Activated naive CD8-positive, alpha-beta T cell treated with anti-CD3 and anti-CD28 coated beads, Interleukin-2, amount 10 ng/mL, durations not matched to agents 7 days and 5 days (primary cell): ENCODE results near the gene SARNP. TPM values are rescaled to one million over a fixed set of nuclear protein-coding genes. Genes with fewer than 3 reads are reported as not detected.
A peak's percentile ranks its signal among the peaks of the same experiment; 100 is the strongest.

ENCODE experiments used
- ATAC-seq: fragments of 150-1000 bp; cut with Tn5 transposase; one replicate; pipeline ENCODE4 v1.10.0; 2021; ENCODE audit warnings: low read depth, moderate library complexity
- POLR2A ChIA-PET: fragments of 350-600 bp; sonication (Branson Sonifier 250); formaldehyde crosslinking; loops from one replicate; lab custom pipeline; 2021; ENCODE audit warnings: antibody characterized with exemption; lab: Charles Lee
- DNase-seq: peaks from one replicate; pipeline ENCODE4 v3.0.0; 2021
- H3K27ac Mint-ChIP-seq: one replicate; pipeline ENCODE4 v1.8.0; 2022; ENCODE audit warnings: mild to moderate bottlenecking, mixed read lengths
- H3K27me3 Mint-ChIP-seq: one replicate; pipeline ENCODE4 v1.8.0; 2022; ENCODE audit warnings: mild to moderate bottlenecking, moderate library complexity, mixed read lengths
- H3K36me3 Mint-ChIP-seq: one replicate; pipeline ENCODE4 v1.8.0; 2021; ENCODE audit warnings: mild to moderate bottlenecking, mixed read lengths
- H3K4me1 Mint-ChIP-seq: one replicate; pipeline ENCODE4 v1.8.0; 2021; ENCODE audit warnings: mixed read lengths
- H3K4me3 Mint-ChIP-seq: one replicate; pipeline ENCODE4 v1.8.0; 2022; ENCODE audit warnings: mild to moderate bottlenecking, moderate library complexity, mixed read lengths
- H3K9me3 Mint-ChIP-seq: one replicate; pipeline ENCODE4 v1.8.0; 2021; ENCODE audit warnings: mixed read lengths
- total RNA-seq, 2 experiments: library from RNA; stranded (reverse); gene quantifications; one replicate each; pipeline ENCODE4 v1.2.3, GENCODE V29; 2021

The SARNP gene
- total RNA-seq, 2 experiments from 2014 or later, result 80.6 to 82.4 TPM

DNA sequence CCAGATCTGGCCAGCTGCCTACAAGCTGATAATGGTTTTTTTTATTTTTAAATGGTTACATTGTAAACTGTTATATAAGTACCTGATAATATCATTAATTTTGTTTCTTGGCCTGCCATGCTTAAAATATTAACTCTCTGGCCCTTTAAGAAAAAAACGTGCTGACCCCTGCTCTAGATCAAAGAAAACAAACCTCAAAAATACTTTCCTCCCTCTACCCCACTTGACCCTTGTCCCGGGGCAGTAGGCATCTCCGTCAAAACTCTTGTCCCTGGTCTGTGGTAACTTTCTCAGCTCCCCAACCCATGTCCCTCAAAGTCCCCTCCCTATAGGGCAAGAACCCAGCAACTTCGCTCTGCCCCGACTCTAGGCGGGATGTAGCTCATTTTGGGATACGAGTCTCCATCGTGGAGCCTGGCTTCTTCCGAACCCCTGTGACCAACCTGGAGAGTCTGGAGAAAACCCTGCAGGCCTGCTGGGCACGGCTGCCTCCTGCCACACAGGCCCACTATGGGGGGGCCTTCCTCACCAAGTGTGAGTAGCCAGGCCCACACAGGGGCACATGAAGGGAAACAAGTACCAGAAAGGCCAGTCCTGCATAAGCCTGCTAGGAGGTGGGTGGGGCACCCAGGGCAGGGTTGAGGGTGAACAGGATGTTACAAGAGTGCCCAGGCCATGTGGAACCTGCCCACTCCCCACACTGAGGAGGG lies 93.9 kb downstream of the SARNP start:
- no peak for ATAC-seq
- H3K27ac Mint-ChIP-seq, result no peak overlapping the region
- no peaks in the 10 kb centered on the region for H3K9me3 Mint-ChIP-seq
- peaks cover 16% of the 10 kb centered on the region for H3K36me3 Mint-ChIP-seq
- peaks cover 42% of the 10 kb centered on the region for H3K4me1 Mint-ChIP-seq
- no peaks in the 10 kb centered on the region for H3K27me3 Mint-ChIP-seq
- no peak overlapping the region for H3K4me3 Mint-ChIP-seq
- no peak for DNase-seq
- POLR2A ChIA-PET, result interaction anchor here (0.6 to 2.6 kb wide), 3 partner anchors 8 to 14 kb away, joined by 6 to 22 read pairs (median 7); partner anchors contain the start of gene BLOC1S1

- H3K36me3 Mint-ChIP-seq, result peaks cover 22% of the 10 kb centered on the region
- DNase-seq (no peak), ATAC-seq (no peak)
- H3K4me1 Mint-ChIP-seq, result peaks cover 48% of the 10 kb centered on the region
- no peaks in the 10 kb centered on the region for H3K27me3 Mint-ChIP-seq
- H3K4me3 Mint-ChIP-seq, result no peak overlapping the region
- no peaks in the 10 kb centered on the region for H3K9me3 Mint-ChIP-seq
- H3K27ac Mint-ChIP-seq, result no peak overlapping the region
- POLR2A ChIA-PET, result no interaction called here
These were observed 94.6 kb downstream of the SARNP start for GRCh38 chr12:55722948-55723347.

DNA sequence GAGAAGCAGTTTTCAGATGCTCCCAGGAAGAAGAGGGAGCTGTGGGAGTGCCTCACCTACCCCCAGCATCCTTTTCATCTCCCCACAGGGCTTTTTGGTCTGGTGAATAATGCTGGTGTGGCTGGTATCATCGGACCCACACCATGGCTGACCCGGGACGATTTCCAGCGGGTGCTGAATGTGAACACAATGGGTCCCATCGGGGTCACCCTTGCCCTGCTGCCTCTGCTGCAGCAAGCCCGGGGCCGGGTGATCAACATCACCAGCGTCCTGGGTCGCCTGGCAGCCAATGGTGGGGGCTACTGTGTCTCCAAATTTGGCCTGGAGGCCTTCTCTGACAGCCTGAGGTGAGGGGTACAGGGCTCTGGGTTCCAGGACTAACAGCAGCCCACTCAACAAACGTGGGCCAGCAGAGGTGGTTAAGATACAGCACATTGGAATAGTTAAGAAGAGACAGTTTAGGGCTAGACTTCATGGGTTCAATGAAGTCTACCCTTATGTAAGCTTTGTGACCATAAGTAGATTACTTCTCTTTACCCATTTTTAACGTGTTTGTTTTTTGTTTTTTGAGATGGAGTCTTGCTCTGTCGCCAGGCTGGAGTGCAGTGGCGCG lies 95.8 kb downstream of the SARNP start:
- POLR2A ChIA-PET, result interaction anchor here (1.1 kb wide), 1 partner anchor 8 kb away, joined by 5 read pairs; no protein-coding TSS in a partner anchor
- DNase-seq, result no peak
- no peak overlapping the region for H3K4me3 Mint-ChIP-seq
- no peaks in the 10 kb centered on the region for H3K27me3 Mint-ChIP-seq
- H3K36me3 Mint-ChIP-seq, result peaks cover 23% of the 10 kb centered on the region
- no peak overlapping the region for H3K27ac Mint-ChIP-seq
- peaks cover 51% of the 10 kb centered on the region for H3K4me1 Mint-ChIP-seq
- ATAC-seq, result no peak
- no peaks in the 10 kb centered on the region for H3K9me3 Mint-ChIP-seq

DNA sequence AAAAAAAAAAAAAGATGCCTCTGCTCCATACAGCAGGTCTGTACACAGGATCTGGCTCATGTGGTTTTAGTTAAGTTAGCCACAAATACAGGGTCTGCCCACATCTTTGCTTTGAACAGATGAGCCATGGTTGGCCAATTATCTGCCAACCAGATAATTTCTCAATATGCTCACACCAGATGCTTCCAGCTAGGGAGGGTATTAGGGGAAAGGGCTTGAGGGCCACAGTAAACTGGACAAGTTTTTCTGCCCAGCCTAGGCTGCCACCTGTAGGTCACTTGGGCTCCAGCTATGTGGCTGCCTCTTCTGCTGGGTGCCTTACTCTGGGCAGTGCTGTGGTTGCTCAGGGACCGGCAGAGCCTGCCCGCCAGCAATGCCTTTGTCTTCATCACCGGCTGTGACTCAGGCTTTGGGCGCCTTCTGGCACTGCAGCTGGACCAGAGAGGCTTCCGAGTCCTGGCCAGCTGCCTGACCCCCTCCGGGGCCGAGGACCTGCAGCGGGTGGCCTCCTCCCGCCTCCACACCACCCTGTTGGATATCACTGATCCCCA lies 96.6 kb downstream of the SARNP start:
- no peak overlapping the region for H3K4me3 Mint-ChIP-seq
- no peaks in the 10 kb centered on the region for H3K27me3 Mint-ChIP-seq
- H3K27ac Mint-ChIP-seq, result no peak overlapping the region
- peaks cover 47% of the 10 kb centered on the region for H3K4me1 Mint-ChIP-seq
- DNase-seq (no peak), ATAC-seq (peak; percentile 18)
- H3K36me3 Mint-ChIP-seq, result peaks cover 22% of the 10 kb centered on the region
- POLR2A ChIA-PET, result interaction anchor here (1.1 kb wide), 1 partner anchor 9 kb away, joined by 5 read pairs; no protein-coding TSS in a partner anchor
- H3K9me3 Mint-ChIP-seq, result no peaks in the 10 kb centered on the region

DNA sequence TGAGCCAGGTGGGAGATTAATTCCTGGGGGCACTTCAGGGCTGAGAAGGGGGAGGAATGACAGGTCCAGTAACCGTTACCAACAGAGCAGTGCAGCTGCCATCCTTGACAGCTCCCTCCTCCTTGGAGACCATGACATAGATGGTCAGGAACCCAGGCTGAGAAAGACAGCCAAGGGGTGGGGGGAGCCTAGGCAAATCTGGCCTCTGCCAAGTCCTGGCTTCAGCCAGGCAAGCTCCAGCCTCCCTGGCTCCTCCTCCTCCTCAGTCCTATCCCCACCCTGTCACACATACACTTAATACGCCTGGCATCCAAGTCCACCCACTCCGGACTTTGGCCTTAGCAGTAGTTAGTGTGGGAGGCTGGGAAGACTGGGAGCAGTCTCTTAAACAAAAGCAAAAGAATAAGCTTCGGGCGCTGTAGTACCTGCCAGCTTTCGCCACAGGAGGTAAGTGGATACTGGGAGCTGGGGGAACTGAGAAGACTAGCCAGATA lies 97.4 kb downstream of the SARNP start, which contains the start of gene RDH5:
TSS of gene RDH5 (plus strand) at position 323 of the 494 bp plus-strand sequence. CDS start 792 bp downstream, outside the sequence.
- Mint-ChIP-seq H3K4me1 (peaks cover 51% of the 10 kb centered on the region), H3K36me3 (peaks cover 16% of the 10 kb centered on the region), H3K4me3 (no peak within 1 kb of the TSS), H3K27me3 (no peaks in the 10 kb centered on the region), H3K9me3 (no peaks in the 10 kb centered on the region), H3K27ac (no peak within 1 kb of the TSS)
- DNase-seq (no peak), ATAC-seq (no peak)
- POLR2A ChIA-PET, result interaction anchor here (0.6 to 2.4 kb wide), 2 partner anchors 9 to 19 kb away, joined by 3 to 17 read pairs; partner anchors contain the start of gene CD63

GRCh38 chr12:55719371-55719770 lies 98.2 kb downstream of the SARNP start:
- POLR2A ChIA-PET, result interaction anchor here (0.6 to 2.4 kb wide), 2 partner anchors 10 to 463 kb away, joined by 3 to 17 read pairs; partner anchors contain the start of gene CD63
- Mint-ChIP-seq H3K27ac (no peak overlapping the region), H3K36me3 (peaks cover 13% of the 10 kb centered on the region), H3K4me3 (no peak overlapping the region), H3K9me3 (no peaks in the 10 kb centered on the region), H3K27me3 (no peaks in the 10 kb centered on the region), H3K4me1 (peaks cover 45% of the 10 kb centered on the region)
- DNase-seq, result no peak
- ATAC-seq, result no peak

- Mint-ChIP-seq H3K36me3 (peaks cover 13% of the 10 kb centered on the region), H3K27ac (no peak overlapping the region), H3K27me3 (no peaks in the 10 kb centered on the region), H3K4me3 (no peak overlapping the region), H3K9me3 (no peaks in the 10 kb centered on the region), H3K4me1 (peaks cover 45% of the 10 kb centered on the region)
- POLR2A ChIA-PET, result interaction anchor here (2.4 kb wide), 1 partner anchor 11 kb away, joined by 17 read pairs; the partner anchor contains the start of gene CD63
- no peak for DNase-seq
- no peak for ATAC-seq
These were observed 98.8 kb downstream of the SARNP start for GRCh38 chr12:55718624-55719275.

GRCh38 chr12:55718015-55718414 lies 99.5 kb downstream of the SARNP start:
- POLR2A ChIA-PET, result interaction anchor here (1.1 to 2.4 kb wide), 2 partner anchors 12 to 20 kb away, joined by 3 to 17 read pairs; partner anchors contain the start of gene CD63
- ATAC-seq (no peak), DNase-seq (no peak)
- peaks cover 45% of the 10 kb centered on the region for H3K4me1 Mint-ChIP-seq
- no peak overlapping the region for H3K27ac Mint-ChIP-seq
- H3K9me3 Mint-ChIP-seq, result no peaks in the 10 kb centered on the region
- peak overlapping the region; percentile 93 for H3K4me3 Mint-ChIP-seq
- peaks cover 11% of the 10 kb centered on the region for H3K36me3 Mint-ChIP-seq
- H3K27me3 Mint-ChIP-seq, result no peaks in the 10 kb centered on the region

DNA sequence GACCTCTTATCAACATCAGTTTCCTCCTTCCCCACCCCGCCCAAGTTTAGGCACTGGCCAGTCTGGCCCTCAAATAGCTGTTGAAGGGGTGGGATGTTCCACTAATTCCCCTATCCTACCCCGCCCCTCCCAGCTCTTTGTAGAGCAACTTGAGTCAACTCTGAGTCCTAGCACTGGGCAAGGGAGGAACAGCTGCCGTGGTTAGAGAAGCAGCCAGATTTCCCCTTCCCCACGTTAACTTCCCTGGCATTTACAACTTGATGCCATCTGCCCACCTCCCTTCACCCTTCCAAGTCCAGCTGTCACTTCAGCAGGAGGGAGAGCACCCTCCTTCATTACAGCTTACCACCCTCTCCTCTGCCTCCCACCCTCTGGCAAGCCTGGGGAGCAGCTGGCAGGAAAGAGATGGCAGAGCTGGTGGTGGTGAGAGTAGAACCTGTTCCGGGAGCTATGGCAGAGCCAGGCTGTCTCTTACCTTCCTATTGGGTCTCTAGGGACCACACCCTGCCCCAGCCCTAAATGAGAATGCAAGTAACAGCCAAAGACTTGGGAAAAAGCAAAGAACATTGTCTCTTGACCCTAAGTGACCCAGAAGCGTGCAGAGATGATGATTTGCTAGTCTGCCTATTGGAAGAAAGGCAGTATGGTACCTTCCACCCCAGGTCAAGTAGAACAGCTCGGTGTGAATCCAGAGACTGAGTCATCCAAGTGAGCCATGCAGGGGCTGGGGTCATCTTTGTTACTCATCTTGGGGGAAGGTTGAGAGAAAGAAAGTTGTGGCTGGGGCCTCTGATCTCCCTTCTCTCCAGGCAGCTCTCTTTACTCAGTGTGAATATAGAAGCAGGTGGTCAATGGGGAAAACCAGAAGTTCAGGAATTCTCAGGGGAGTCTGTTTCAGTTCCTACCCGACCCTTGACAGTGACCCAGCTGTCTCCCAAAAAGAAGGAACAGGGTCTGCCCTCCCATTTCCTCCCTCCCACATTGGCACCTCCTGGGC lies 100.2 kb downstream of the SARNP start:
- peaks cover 45% of the 10 kb centered on the region for H3K4me1 Mint-ChIP-seq
- no peaks in the 10 kb centered on the region for H3K27me3 Mint-ChIP-seq
- peak overlapping the region; percentile 93 for H3K4me3 Mint-ChIP-seq
- DNase-seq, result no peak
- POLR2A ChIA-PET, result interaction anchor here (0.6 to 2.8 kb wide), 6 partner anchors 10 to 279 kb away, joined by 3 to 31 read pairs (median 4); partner anchors contain the start of genes CD63, DNAJC14, ITGA7 and ORMDL2
- H3K9me3 Mint-ChIP-seq, result no peaks in the 10 kb centered on the region
- H3K36me3 Mint-ChIP-seq, result peaks cover 11% of the 10 kb centered on the region
- ATAC-seq, result no peak
- peak overlapping the region; percentile 95 for H3K27ac Mint-ChIP-seq

GRCh38 chr12:55716582-55716957 lies 101.0 kb downstream of the SARNP start:
- Mint-ChIP-seq H3K27me3 (no peaks in the 10 kb centered on the region), H3K9me3 (no peaks in the 10 kb centered on the region), H3K36me3 (peaks cover 11% of the 10 kb centered on the region), H3K4me1 (peaks cover 45% of the 10 kb centered on the region), H3K27ac (peak overlapping the region; percentile 95), H3K4me3 (peak overlapping the region; percentile 93)
- ATAC-seq (peak; percentile 28), DNase-seq (no peak)
- POLR2A ChIA-PET, result interaction anchor here (0.6 to 2.8 kb wide), 9 partner anchors 8 to 400 kb away, joined by 3 to 31 read pairs (median 4); partner anchors contain the start of genes CD63, ITGA7 and ORMDL2

- Mint-ChIP-seq H3K36me3 (peaks cover 11% of the 10 kb centered on the region), H3K4me1 (peaks cover 45% of the 10 kb centered on the region), H3K27me3 (no peaks in the 10 kb centered on the region), H3K4me3 (peak within 1 kb of the TSS; percentile 93), H3K9me3 (no peaks in the 10 kb centered on the region), H3K27ac (peak within 1 kb of the TSS; percentile 95)
- POLR2A ChIA-PET, result interaction anchor here (0.6 to 2.8 kb wide), 9 partner anchors 9 to 868 kb away, joined by 3 to 31 read pairs (median 4); partner anchors contain the start of genes CD63, ITGA7 and ORMDL2
- ATAC-seq (peak; percentile 92), DNase-seq (peak; percentile 97)
These were observed 101.5 kb downstream of the SARNP start, which contains the start of gene BLOC1S1 for GRCh38 chr12:55715833-55716581. BLOC1S1 (plus strand) TSS chr12:55716046; CDS start chr12:55716052, 6 bp downstream.
